ENCODE results near the gene BOLA1. TPM values are rescaled to one million over a fixed set of nuclear protein-coding genes. Genes with fewer than 3 reads are reported as not detected.
"Not testable (repeated sequence)": the region's sequence is repeated elsewhere in the genome, so short reads cannot be mapped to it uniquely, and the experiment has no call there.

The BOLA1 gene
- total RNA-seq, 1 experiment from 2014 or later = 15.3 TPM

DNA sequence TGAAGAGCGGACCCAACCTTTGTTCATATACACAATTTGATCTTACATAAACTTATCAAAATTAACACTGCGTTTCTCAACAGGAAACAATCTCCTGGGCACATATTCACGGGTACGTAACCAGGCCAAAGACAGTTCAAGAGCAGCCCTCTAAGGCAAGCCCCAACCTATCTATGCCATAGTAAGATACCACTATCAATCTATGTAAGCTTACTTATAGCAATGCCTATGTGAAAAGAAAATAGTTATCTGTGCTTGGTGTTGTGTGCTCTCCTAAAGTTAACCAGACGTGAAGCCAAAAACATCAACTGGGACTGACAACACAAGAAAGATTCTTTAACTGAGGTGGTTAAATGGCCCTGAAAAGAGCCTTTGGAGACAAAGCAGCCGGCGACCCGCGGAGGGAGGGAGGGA lies 49.4 kb upstream of the BOLA1 start:
- Mint-ChIP-seq H3K4me3 (peak overlapping the region; percentile 90), H3K27me3 (ENCODE audit: low read depth) (no peaks in the 10 kb centered on the region), H3K4me1 (peaks cover 47% of the 10 kb centered on the region), H3K36me3 (peaks cover 4% of the 10 kb centered on the region; the same call in 1 of the 2 replicates), H3K27ac (peak overlapping the region; percentile 98), H3K9me3 (no peaks in the 10 kb centered on the region)
- DNase-seq (ENCODE audit: low spot score) (no peak), ATAC-seq (no peak)
- CTCF ChIA-PET = no interaction called here
- TF ChIP-seq NFATC4 (CRISPR knock-in tag; IDR thresholded peaks at IDR 0.05) = 0 out of 2 replicates have a peak, but pooled peaks have one; percentile 38
- TF ChIP-seq, protein P1, sequence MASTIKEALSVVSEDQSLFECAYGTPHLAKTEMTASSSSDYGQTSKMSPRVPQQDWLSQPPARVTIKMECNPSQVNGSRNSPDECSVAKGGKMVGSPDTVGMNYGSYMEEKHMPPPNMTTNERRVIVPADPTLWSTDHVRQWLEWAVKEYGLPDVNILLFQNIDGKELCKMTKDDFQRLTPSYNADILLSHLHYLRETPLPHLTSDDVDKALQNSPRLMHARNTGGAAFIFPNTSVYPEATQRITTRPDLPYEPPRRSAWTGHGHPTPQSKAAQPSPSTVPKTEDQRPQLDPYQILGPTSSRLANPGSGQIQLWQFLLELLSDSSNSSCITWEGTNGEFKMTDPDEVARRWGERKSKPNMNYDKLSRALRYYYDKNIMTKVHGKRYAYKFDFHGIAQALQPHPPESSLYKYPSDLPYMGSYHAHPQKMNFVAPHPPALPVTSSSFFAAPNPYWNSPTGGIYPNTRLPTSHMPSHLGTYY (CRISPR knock-in tag; IDR thresholded peaks at IDR 0.05) = peak; percentile 50; the same call in 1 of the 2 replicates
- TF ChIP-seq ZNF671 (CRISPR knock-in tag; IDR thresholded peaks at IDR 0.05) = 0 out of 2 replicates have a peak, but pooled peaks have one; percentile 41
- no peak for TF ChIP-seq NR1H2 (CRISPR knock-in tag; IDR thresholded peaks at IDR 0.05)
- TF ChIP-seq AR (CRISPR knock-in tag; IDR thresholded peaks at IDR 0.05) = peak; percentile 34; the same call in 1 of the 2 replicates
- POLR2A ChIA-PET = interaction anchor here (4.2 kb wide), 1 partner anchor 37 kb away, joined by 27 read pairs; a partner anchor contains a TSS

- H3K4me3 Mint-ChIP-seq; H3K27me3 Mint-ChIP-seq (ENCODE audit: low read depth); DNase-seq (ENCODE audit: low spot score); CTCF ChIA-PET; H3K27ac Mint-ChIP-seq; H3K36me3 Mint-ChIP-seq; H3K9me3 Mint-ChIP-seq: not testable (repeated sequence)
- peak; percentile 66 for ATAC-seq
- POLR2A ChIA-PET = interaction anchor here (4.2 kb wide), 1 partner anchor 36 kb away, joined by 27 read pairs; a partner anchor contains a TSS
- peaks cover 38% of the 10 kb centered on the region for H3K4me1 Mint-ChIP-seq
These were observed 48.5 kb upstream of the BOLA1 start for GRCh38 chr1:149850732-149851345.

DNA sequence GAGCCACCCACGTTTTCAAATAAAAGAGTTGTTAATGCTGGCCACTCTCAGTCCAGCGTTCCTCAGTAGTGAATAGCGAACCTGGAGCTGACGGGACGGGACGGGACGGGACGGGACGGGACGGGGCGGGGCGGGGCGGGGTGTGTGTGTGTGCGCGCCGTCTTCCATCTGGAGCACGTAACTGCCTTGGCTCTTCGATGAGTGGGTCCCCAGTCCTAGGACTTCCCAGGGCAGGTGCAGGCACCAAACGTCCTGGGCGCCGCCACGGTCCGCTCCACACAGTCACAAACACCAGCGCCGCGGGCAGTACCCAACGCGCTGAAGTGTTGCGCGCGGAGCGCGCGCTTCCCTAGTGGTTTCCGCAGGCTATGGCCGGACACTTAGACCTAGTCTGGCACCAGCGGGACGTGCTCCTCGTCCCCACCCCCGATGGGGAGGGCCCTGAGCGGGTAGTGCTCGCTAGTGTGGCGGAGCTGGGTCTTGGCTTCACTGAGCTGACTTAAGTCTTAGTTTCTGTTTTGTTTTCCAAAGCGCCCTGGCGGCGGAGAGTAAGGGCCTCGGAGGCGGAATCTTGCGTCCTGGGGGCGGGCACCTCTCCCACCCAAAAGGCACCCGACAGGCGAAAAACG lies 47.7 kb upstream of the BOLA1 start:
- POLR2A ChIA-PET = not testable (repeated sequence)

DNA sequence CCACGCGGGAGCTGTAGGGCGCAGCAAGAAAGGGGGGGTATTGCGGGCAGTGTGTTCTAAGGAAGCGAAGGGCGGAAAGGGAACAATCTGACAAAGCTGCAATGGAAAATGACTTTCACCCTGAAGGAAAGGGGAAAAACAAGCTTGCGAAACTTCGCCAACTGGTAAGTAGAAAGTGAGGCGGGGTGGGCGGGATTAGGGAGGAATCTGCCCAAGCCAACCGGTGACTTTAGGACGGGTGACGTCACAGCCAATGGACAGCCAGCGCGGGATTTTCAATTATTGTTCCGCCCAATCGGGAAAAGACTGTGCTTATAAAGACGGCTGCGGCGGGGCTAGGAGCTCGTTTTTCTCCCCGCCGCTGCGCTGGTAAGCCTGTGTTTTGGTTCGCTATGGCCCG lies 47.1 kb upstream of the BOLA1 start:
- H3K27me3 Mint-ChIP-seq (ENCODE audit: low read depth); H3K4me3 Mint-ChIP-seq; DNase-seq (ENCODE audit: low spot score); POLR2A ChIA-PET; H3K27ac Mint-ChIP-seq; H3K36me3 Mint-ChIP-seq; H3K9me3 Mint-ChIP-seq; CTCF ChIA-PET: not testable (repeated sequence)
- peak; percentile 16 for ATAC-seq
- H3K4me1 Mint-ChIP-seq = peaks cover 25% of the 10 kb centered on the region

More for the DNA sequence above, 47.7 kb upstream of the BOLA1 start:
- H3K9me3 Mint-ChIP-seq; DNase-seq (ENCODE audit: low spot score); H3K27ac Mint-ChIP-seq; CTCF ChIA-PET; H3K27me3 Mint-ChIP-seq (ENCODE audit: low read depth); H3K36me3 Mint-ChIP-seq; H3K4me3 Mint-ChIP-seq: not testable (repeated sequence)
- ATAC-seq = peak; percentile 8
- peaks cover 31% of the 10 kb centered on the region for H3K4me1 Mint-ChIP-seq

- ATAC-seq; CTCF ChIA-PET; H3K27me3 Mint-ChIP-seq (ENCODE audit: low read depth); POLR2A ChIA-PET; H3K4me1 Mint-ChIP-seq; H3K4me3 Mint-ChIP-seq; DNase-seq (ENCODE audit: low spot score); H3K9me3 Mint-ChIP-seq; H3K27ac Mint-ChIP-seq; H3K36me3 Mint-ChIP-seq: not testable (repeated sequence)
These were observed 39.1 kb upstream of the BOLA1 start for GRCh38 chr1:149860271-149860670.

GRCh38 chr1:149860684-149861496 lies 38.5 kb upstream of the BOLA1 start:
- peak; percentile 69 for ATAC-seq
- POLR2A ChIA-PET; H3K9me3 Mint-ChIP-seq; DNase-seq (ENCODE audit: low spot score); H3K4me1 Mint-ChIP-seq; H3K27ac Mint-ChIP-seq; H3K36me3 Mint-ChIP-seq; CTCF ChIA-PET; H3K27me3 Mint-ChIP-seq (ENCODE audit: low read depth); H3K4me3 Mint-ChIP-seq: not testable (repeated sequence)

GRCh38 chr1:149861497-149862054 lies 37.8 kb upstream of the BOLA1 start:
- H3K4me1 Mint-ChIP-seq; POLR2A ChIA-PET; H3K9me3 Mint-ChIP-seq; CTCF ChIA-PET; H3K36me3 Mint-ChIP-seq; DNase-seq (ENCODE audit: low spot score); H3K4me3 Mint-ChIP-seq; H3K27me3 Mint-ChIP-seq (ENCODE audit: low read depth); H3K27ac Mint-ChIP-seq: not testable (repeated sequence)
- peak; percentile 10 for ATAC-seq

- ATAC-seq; H3K27ac Mint-ChIP-seq; H3K9me3 Mint-ChIP-seq; POLR2A ChIA-PET; H3K4me1 Mint-ChIP-seq; CTCF ChIA-PET; H3K4me3 Mint-ChIP-seq; DNase-seq (ENCODE audit: low spot score); H3K36me3 Mint-ChIP-seq; H3K27me3 Mint-ChIP-seq (ENCODE audit: low read depth): not testable (repeated sequence)
These were observed 32.5 kb upstream of the BOLA1 start for GRCh38 chr1:149866887-149867286.

DNA sequence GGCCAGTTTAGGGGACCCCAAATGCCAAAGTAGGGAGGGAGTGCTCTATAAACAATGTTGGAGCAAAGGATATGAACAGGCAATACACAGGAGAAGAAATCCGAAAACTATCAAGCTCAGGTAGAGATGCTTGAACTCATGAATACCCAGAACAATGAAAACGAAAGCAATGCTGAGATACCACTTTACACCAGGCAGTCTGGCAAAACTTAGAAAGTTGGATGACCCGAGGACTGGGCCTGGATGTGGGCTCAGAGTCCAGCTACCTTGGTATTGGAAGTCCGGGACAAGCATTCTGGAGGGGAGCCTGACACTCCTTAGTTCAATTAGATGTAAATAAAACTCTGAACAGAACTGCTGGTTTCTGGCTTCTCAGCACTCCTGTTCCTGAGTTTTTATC lies 26.3 kb upstream of the BOLA1 start:
- ATAC-seq; CTCF ChIA-PET; H3K4me1 Mint-ChIP-seq; POLR2A ChIA-PET; H3K27ac Mint-ChIP-seq; DNase-seq (ENCODE audit: low spot score); H3K27me3 Mint-ChIP-seq (ENCODE audit: low read depth); H3K4me3 Mint-ChIP-seq; H3K9me3 Mint-ChIP-seq; H3K36me3 Mint-ChIP-seq: not testable (repeated sequence)
